Hypothalamus (tissue), 51 donors: ENCODE results near the gene BRI3BP.
"Not testable (repeated sequence)": the region's sequence is repeated elsewhere in the genome, so short reads cannot be mapped to it uniquely, and the experiment has no call there.

ENCODE experiments used
- DNase-seq, 51 donors: peaks; one replicate each; lab custom pipeline; 2025; lab: John Stamatoyannopoulos, UW

Gene BRI3BP

GRCh38 chr12:125064492-125064891 lies 71.0 kb downstream of the BRI3BP start:
- DNase-seq: no peak

DNA sequence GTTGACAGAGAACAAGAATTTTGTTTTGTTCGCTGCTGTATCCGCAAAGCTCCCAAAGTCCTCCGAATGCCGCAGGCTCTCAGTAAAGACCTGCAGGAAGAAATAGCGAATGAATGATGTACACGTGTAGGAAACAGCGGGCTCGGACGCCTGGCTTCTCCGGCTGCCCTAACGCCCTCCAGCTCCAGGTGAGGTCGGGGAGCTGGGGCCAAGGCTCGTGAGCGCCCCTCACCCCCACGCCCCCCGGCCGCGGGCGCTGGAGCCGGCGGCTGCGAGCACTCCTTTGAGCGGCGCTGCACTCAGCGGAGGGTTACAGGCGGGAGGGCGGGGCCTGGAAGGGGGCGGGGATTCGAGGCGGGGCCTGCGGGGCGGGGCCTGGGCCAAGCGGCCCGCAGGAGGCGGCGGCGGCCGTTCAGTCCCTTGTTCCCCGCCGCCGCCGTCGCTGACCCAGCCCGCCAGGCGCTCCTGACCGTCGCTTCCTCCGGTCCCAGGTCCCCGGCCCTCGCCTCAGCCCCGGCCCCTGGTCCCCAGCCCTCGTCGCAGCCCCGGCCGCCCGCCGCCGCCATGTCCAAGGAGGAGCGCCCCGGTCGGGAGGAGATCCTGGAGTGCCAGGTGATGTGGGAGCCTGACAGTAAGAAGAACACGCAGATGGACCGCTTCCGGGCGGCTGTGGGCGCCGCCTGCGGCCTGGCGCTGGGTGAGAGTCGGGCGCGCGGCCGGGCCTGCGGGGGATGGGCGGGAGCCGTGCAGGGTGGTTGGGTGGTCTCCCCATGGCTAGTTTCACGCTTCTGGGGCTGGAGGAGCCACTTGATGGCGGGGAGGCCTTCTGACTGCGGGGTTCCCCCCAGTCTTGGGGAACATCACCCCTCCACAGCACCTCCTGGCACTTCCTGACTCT lies 71.8 kb downstream of the BRI3BP start, which contains the start of gene AACS:
Gene AACS, plus strand, starts transcription at position 415 of the 898 bp plus-strand sequence. Its CDS starts 150 bp downstream, at position 565.
- DNase-seq: peak; percentile 16 to 87 (median 63)

GRCh38 chr12:125065919-125066570 lies 72.6 kb downstream of the BRI3BP start:
- DNase-seq: no peak

GRCh38 chr12:125068391-125068790 lies 74.9 kb downstream of the BRI3BP start:
- DNase-seq: no peak

GRCh38 chr12:125069616-125070015 lies 76.2 kb downstream of the BRI3BP start:
- peak in 6 of 51 donors; percentile 3 to 17 (median 8) for DNase-seq

GRCh38 chr12:125070112-125070511 lies 76.7 kb downstream of the BRI3BP start:
- peak in 8 of 51 donors; percentile 5 to 33 (median 14) for DNase-seq

DNA sequence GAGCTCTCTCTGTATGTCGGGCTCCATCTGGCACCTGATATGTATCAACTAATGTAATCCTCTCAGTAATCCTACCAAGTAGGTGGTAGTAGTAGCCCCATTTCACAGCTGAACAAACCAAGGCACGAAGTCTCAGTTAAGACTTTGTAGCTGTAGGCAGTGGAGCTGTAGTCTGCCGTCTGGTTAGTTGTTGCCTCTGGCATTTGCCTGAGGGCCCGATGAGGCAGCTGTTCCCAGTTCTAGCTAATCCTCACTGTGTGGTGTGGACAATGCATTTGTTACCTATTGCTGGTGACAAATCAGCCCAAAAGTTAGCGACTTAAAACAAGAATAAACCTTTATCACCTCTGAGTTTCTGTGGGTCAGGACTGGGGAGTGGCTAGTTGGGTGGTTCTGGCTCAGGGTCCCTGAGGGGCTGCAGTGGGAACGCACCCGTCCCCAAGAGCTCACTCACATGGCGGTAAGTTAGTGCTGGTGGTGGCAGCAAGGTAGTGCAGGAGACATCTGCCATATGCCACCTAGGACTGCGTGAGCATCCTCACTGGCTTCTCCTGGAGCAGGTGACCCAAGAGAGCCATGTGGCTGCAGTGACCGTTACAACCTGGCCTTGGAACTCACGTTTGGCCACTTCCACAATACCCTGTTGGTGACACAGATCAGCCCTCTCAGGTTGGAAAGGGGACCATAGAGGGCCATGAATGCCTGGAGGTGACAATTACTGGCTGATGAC lies 77.4 kb downstream of the BRI3BP start:
- DNase-seq: no peak

- DNase-seq: peak in 1 of 51 donors; percentile 27
These were observed 78.0 kb downstream of the BRI3BP start for GRCh38 chr12:125071456-125071855.

GRCh38 chr12:125072496-125072895 lies 79.1 kb downstream of the BRI3BP start:
- no peak for DNase-seq

GRCh38 chr12:125074294-125074693 lies 80.8 kb downstream of the BRI3BP start:
- DNase-seq: not testable (repeated sequence)

GRCh38 chr12:125076103-125076502 lies 82.7 kb downstream of the BRI3BP start:
- no peak for DNase-seq

DNA sequence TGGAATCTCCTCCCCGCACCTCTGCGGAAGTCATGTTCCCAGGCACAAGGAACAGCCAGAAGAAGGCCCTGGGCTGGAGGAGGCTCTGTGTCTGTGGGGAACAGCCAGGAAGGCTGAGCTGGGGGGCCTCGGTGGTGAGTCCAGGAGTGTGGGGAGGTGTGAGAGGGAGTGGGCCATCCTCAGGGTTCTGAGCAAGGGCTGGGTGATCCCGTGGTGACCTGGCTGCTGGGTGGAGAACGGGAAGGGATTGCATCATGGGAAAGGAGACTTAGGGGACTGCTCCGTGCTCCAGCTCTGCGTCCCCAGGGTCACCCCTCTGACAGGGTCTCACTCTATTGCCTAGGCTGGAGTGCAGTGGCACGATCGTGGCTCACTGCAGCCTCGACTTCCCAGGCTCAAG lies 85.6 kb downstream of the BRI3BP start:
- DNase-seq: no peak

DNA sequence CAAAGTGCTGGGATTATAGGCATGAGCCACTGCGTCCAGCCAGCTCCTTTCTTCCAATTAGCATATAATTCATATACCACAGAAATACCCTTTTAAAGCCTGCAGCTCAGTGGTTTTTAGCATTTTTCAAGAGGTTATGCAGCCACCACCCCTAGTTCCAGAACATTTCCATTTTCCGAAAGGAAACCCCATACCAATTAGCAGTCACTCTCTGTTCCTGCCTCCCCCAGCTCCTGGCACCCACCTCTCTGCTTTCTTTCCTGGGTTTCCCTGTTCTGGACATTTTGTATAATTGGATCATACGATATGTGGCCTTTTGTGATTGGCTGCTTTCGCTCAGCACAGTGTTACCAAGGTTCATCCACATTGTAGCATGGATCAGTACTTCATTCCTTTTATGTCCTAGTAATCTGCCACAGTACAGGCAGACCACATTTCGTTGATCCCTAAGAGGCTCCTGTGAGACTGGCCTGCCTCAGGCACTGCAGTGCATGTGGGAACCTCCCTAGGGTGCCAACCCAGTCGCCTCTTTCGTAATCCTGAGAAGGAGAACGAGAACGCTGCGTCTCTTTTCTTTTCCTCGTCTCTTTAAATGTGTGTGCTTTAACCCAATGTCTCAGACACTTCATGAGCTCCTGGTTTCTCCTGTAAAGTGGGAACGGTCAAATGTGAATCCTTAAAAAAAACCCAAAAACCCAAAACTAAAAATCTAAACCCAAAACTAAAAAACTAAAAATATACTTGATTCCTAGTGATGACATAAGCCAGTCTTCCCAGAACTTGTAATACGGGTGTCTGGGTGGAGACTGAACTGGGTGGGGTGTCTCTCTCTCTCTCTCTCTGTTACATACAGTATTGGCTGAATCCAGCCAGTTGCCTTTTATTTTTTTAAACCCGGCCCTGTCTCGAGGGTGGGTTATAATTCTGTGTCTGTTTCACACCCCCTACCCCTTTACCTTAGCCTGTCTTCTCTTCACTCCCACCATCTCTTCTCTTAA lies 86.5 kb downstream of the BRI3BP start:
- no peak for DNase-seq
